HCT116 (cell line): ENCODE results near the gene STAT6. TPM values are rescaled to one million over a fixed set of nuclear protein-coding genes. Genes with fewer than 3 reads are reported as not detected.

Source experiments
- ATAC-seq: fragments of 200-7000 bp; cut with Tn5 transposase; 2 replicates; pipeline ENCODE4 v1.9.1; 2020; ENCODE audit warnings: mild to moderate bottlenecking, moderate library complexity
- BruUV-seq: library from RNA; stranded (reverse); fragments of 400-500 nt; replicated peaks from 2 replicates; lab custom pipeline; 2021; lab: Mats Ljungman, UMichigan
- CTCF ChIA-PET: fragments of 300-600 bp; sonication (Branson Sonifier 250); formaldehyde crosslinking; loops from one replicate; lab custom pipeline; 2021; ENCODE audit warnings: antibody characterized with exemption; lab: Charles Lee
- POLR2A ChIA-PET: fragments of 300-600, 350-600 bp; sonication (Branson Sonifier 250); formaldehyde crosslinking; loops from one replicate; lab custom pipeline; 2021; ENCODE audit warnings: antibody characterized with exemption; lab: Charles Lee
- RAD21 ChIA-PET, 2 experiments: fragments of 300-600 bp; sonication (Branson Sonifier 250); formaldehyde crosslinking; loops; one replicate each; lab custom pipeline; 2023; ENCODE audit warnings: low total read pairs in 2 of 2; ENCODE audit not compliant: uncharacterized antibody in 2 of 2, unreplicated experiment in 2 of 2, low non-redundant PET in 1 of 2; lab: Charles Lee
- DNase-seq: peaks from one replicate; pipeline ENCODE4 v3.0.0-alpha.2; 2010; ENCODE audit warnings: low read depth, low spot score
- H2AFZ ChIP-seq: fragments of 200-600 bp; shearing (Covaris generic), sonication (generic); 2 replicates; pipeline ENCODE4 v1.6.1; 2017; ENCODE audit warnings: low read depth, mixed run types, mixed read lengths, antibody characterized with exemption, low read length; ENCODE audit not compliant: poor library complexity, severe bottlenecking
- H3K27ac ChIP-seq: 2 replicates; pipeline ENCODE4 v1.5.1; 2012; ENCODE audit warnings: low read depth, low read length
- H3K27me3 ChIP-seq: fragments of 200-600 bp; sonication (generic); 2 replicates; pipeline ENCODE4 v1.6.1; 2016; ENCODE audit warnings: mixed run types, low read length, mixed read lengths; ENCODE audit not compliant: insufficient read depth
- H3K36me3 ChIP-seq, 2 experiments: fragments of 200-500 bp in 1 of 2; fragments of 200-600 bp in 1 of 2; sonication (Bioruptor generic) in 1 of 2; sonication (generic) in 1 of 2; 2 replicates each; pipeline versions ENCODE4 v1.5.1 to v1.6.1; 2014 to 2016; ENCODE audit warnings: low read length in 2 of 2, inconsistent platforms in 1 of 2, mixed read lengths in 1 of 2, mixed run types in 1 of 2; ENCODE audit not compliant: insufficient read depth in 2 of 2, control insufficient read depth in 1 of 2
- H3K4me1 ChIP-seq, 2 experiments: fragments of 200-600 bp in 1 of 2; sonication (generic) in 1 of 2; 2 replicates each; pipeline versions ENCODE4 v1.5.1 to v1.6.1; 2012 to 2017; ENCODE audit warnings: low read length in 2 of 2, inconsistent platforms in 1 of 2, mild to moderate bottlenecking in 1 of 2, mixed read lengths in 1 of 2, mixed run types in 1 of 2, moderate library complexity in 1 of 2; ENCODE audit not compliant: insufficient read depth in 2 of 2, control insufficient read depth in 1 of 2
- H3K4me2 ChIP-seq: fragments of 200-600 bp; sonication (generic); 2 replicates; pipeline ENCODE4 v1.6.1; 2017; ENCODE audit warnings: mixed run types, low read length, mixed read lengths
- H3K4me3 ChIP-seq, 2 experiments: fragments of 200-600 bp in 1 of 2; sonication (generic) in 1 of 2; replicated peaks in 1 of 2; 2 replicates each; pipeline ENCODE4 v1.5.1; 2011 to 2016; ENCODE audit warnings: low read length in 2 of 2, control low read depth in 1 of 2, low read depth in 1 of 2, mild to moderate bottlenecking in 1 of 2, mixed read lengths in 1 of 2, mixed run types in 1 of 2
- H3K79me2 ChIP-seq: fragments of 200-600 bp; sonication (generic); 2 replicates; pipeline ENCODE4 v1.6.1; 2017; ENCODE audit warnings: mild to moderate bottlenecking, mixed run types, low read length, moderate library complexity, mixed read lengths; ENCODE audit not compliant: insufficient read depth
- H3K9ac ChIP-seq: fragments of 200-600 bp; sonication (generic); 2 replicates; pipeline ENCODE4 v1.6.1; 2016; ENCODE audit warnings: low read length, mixed read lengths
- H3K9me2 ChIP-seq: fragments of 200-600 bp; sonication (generic), shearing (Covaris generic); 2 replicates; pipeline ENCODE4 v1.6.1; 2017; ENCODE audit warnings: mixed run types, mild to moderate bottlenecking, moderate library complexity; ENCODE audit not compliant: insufficient read depth
- H3K9me3 ChIP-seq, 2 experiments: fragments of 200-500 bp in 1 of 2; fragments of 200-600 bp in 1 of 2; sonication (Bioruptor generic) in 1 of 2; sonication (generic) in 1 of 2; 2 replicates each; pipeline ENCODE4 v1.6.1; 2014 to 2017; ENCODE audit warnings: low read length in 2 of 2, mixed read lengths in 2 of 2, inconsistent platforms in 1 of 2, low read depth in 1 of 2, mild to moderate bottlenecking in 1 of 2, mixed run types in 1 of 2, moderate library complexity in 1 of 2; ENCODE audit not compliant: control insufficient read depth in 1 of 2, insufficient read depth in 1 of 2
- H4K20me1 ChIP-seq: fragments of 200-600 bp; sonication (generic), shearing (Covaris generic); 2 replicates; pipeline ENCODE4 v1.6.1; 2017; ENCODE audit warnings: mixed run types, mild to moderate bottlenecking, moderate library complexity; ENCODE audit not compliant: insufficient read depth
- EGR1 ChIP-seq: IDR thresholded peaks from 2 replicates; pipeline ENCODE4 v1.6.1; 2012; ENCODE audit warnings: low read depth
- POLR2A ChIP-seq: IDR thresholded peaks from 2 replicates; pipeline ENCODE4 v1.7.0; 2011; ENCODE audit warnings: borderline replicate concordance; ENCODE audit not compliant: insufficient read depth, insufficient read length; ENCODE audit errors: extremely low read depth
- POLR2AphosphoS5 ChIP-seq: IDR thresholded peaks from 2 replicates; pipeline ENCODE4 v1.6.1; 2011; ENCODE audit warnings: mild to moderate bottlenecking, low read depth, low read length, moderate library complexity
- REST ChIP-seq: IDR thresholded peaks from 2 replicates; pipeline ENCODE4 v1.6.1; 2012; ENCODE audit warnings: low read depth
- ZBTB33 ChIP-seq: IDR thresholded peaks from 2 replicates; pipeline ENCODE4 v1.6.1; 2011; ENCODE audit warnings: mild to moderate bottlenecking, low read length, moderate library complexity; ENCODE audit not compliant: insufficient replicate concordance; ENCODE audit errors: extremely low read depth
- intact Hi-C: fragments of 100-400 bp; cut with micrococcal nuclease; formaldehyde crosslinking; loops from 2 replicates; pipeline ENCODE4 v1.10.0; 2022
- total RNA-seq: library from RNA; stranded (reverse); gene quantifications from one replicate; pipeline ENCODE4 v1.2.1, GENCODE V29; 2021; ENCODE audit not compliant: unreplicated experiment

The STAT6 gene
- total RNA-seq, 1 experiment from 2014 or later, result 78.5 TPM

- Histone ChIP-seq H3K9me2 (no peaks in the 10 kb centered on the region), H2AFZ (no peak overlapping the region), H3K79me2 (no peaks in the 10 kb centered on the region), H3K9me3 (no peaks in the 10 kb centered on the region), H3K27me3 (no peaks in the 10 kb centered on the region), H3K9ac (no peak overlapping the region), H4K20me1 (no peaks in the 10 kb centered on the region), H3K36me3 (peaks cover 0 to 2% of the 10 kb centered on the region in 2 experiments; a peak in 1 of 4 replicates), H3K4me3 (no peak overlapping the region), H3K4me2 (no peak overlapping the region), H3K4me1 (no peaks in the 10 kb centered on the region), H3K27ac (no peak overlapping the region)
- CTCF ChIA-PET, result interaction anchor here (1.1 kb wide), 1 partner anchor 25 kb away, joined by 4 read pairs; no protein-coding TSS in a partner anchor
- no peak for ATAC-seq
- no TSS peak for BruUV-seq
- intact Hi-C loops, result no loop called here
- TF ChIP-seq REST, result no peak
- no peak for TF ChIP-seq EGR1
- no peak for TF ChIP-seq ZBTB33
- TF ChIP-seq POLR2AphosphoS5, result no peak
- TF ChIP-seq POLR2A, result no peak
- RAD21 ChIA-PET, result no interaction called here
- POLR2A ChIA-PET, result no interaction called here
- no peak for DNase-seq
Observed at GRCh38 chr12:57150400-57151000, 39.3 kb upstream of the STAT6 start.
